ENCODE data around the gene THOC1. TPM values are rescaled to one million over a fixed set of nuclear protein-coding genes. Genes with fewer than 3 reads are reported as not detected.
"Not testable (repeated sequence)": the region's sequence is repeated elsewhere in the genome, so short reads cannot be mapped to it uniquely, and the experiment has no call there.

Gene THOC1
- total RNA-seq, 4 donors from 2014 or later = 34.1 to 109 (median 42.5) TPM

DNA sequence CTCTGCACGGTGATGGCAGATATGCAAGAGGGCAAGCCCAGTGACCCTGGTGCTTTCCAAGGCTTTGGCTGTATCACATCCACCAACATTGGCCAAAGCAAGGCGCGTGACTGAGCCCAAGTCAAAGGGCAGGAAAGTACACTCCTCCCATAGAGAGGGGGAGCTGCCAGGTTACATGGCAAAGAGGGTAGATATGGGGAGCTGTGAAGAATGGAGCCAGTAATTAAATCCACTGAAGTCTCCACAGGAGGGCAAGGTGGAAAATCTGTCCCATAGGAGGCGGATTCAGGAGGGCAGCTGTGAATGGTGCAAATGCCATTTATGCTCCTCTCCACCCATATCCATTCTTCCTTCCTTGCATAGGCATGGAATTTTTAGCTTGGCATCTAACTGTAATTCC is 44.6 kb upstream of the THOC1 start:
- no peak for TF ChIP-seq POLR2A (IDR thresholded peaks at IDR 0.05)
- TF ChIP-seq POLR2AphosphoS5 (IDR thresholded peaks at IDR 0.05) = no peak
- TF ChIP-seq, protein P1, sequence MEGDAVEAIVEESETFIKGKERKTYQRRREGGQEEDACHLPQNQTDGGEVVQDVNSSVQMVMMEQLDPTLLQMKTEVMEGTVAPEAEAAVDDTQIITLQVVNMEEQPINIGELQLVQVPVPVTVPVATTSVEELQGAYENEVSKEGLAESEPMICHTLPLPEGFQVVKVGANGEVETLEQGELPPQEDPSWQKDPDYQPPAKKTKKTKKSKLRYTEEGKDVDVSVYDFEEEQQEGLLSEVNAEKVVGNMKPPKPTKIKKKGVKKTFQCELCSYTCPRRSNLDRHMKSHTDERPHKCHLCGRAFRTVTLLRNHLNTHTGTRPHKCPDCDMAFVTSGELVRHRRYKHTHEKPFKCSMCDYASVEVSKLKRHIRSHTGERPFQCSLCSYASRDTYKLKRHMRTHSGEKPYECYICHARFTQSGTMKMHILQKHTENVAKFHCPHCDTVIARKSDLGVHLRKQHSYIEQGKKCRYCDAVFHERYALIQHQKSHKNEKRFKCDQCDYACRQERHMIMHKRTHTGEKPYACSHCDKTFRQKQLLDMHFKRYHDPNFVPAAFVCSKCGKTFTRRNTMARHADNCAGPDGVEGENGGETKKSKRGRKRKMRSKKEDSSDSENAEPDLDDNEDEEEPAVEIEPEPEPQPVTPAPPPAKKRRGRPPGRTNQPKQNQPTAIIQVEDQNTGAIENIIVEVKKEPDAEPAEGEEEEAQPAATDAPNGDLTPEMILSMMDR (IDR thresholded peaks at IDR 0.05) = no peak
- TF ChIP-seq EP300 (IDR thresholded peaks at IDR 0.05; ENCODE audit: low read depth) = no peak
- Histone ChIP-seq H3K27me3 (no peaks in the 10 kb centered on the region), H3K36me3 (no peaks in the 10 kb centered on the region), H3K4me3 (no peak overlapping the region), H3K4me1 (no peaks in the 10 kb centered on the region), H3K9me3 (no peaks in the 10 kb centered on the region), H3K27ac (no peak overlapping the region)
- WGBS, 2 donors (ENCODE audit: low coverage in 1 of 2) = 62% methylated on average over 4 of the region's 4 CpGs; no CpG with 5 or more reads in 1 of the 2 donors
- intact Hi-C loops (cut with DNase I; ENCODE audit: low total_unique reads) (no loop called here), in situ Hi-C loops (cut with MboI; ENCODE audit: low pct_ligation_motif_present in 1 of 4, low pct_unique_long_range_greater_than_20kb in 1 of 4, low sequenced_read_pairs in 3 of 4) (no loop called here)
- no peak for DNase-seq

DNA sequence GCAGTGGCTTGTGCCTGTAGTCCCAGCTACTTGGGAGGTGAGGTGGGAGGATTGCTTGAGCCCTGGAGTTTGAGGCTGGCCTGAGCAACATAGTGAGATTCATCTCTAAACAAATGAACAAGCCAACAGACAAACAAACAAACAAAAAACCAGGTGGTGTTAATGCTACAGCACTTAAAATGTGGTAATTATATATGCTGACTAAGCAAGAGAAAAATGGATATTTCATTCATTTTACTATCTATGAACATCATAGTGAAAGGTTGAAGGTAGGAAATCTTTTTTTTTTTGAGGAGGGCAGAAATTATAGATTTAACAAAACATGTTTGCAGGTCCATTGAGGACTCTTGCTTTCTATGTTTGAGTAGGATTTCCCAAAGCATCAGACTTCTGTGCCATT is 42.2 kb upstream of the THOC1 start:
- no peak overlapping the region for H3K27ac ChIP-seq
- no peaks in the 10 kb centered on the region for H3K27me3 ChIP-seq
- no peak overlapping the region for H3K4me3 ChIP-seq
- H3K36me3 ChIP-seq = no peaks in the 10 kb centered on the region
- intact Hi-C loops (cut with DNase I; ENCODE audit: low total_unique reads) (no loop called here), in situ Hi-C loops (cut with MboI; ENCODE audit: low pct_ligation_motif_present in 1 of 4, low pct_unique_long_range_greater_than_20kb in 1 of 4, low sequenced_read_pairs in 3 of 4) (no loop called here)
- no peaks in the 10 kb centered on the region for H3K4me1 ChIP-seq
- TF ChIP-seq, protein P1 (IDR thresholded peaks at IDR 0.05) = no peak
- no peak for TF ChIP-seq EP300 (IDR thresholded peaks at IDR 0.05; ENCODE audit: low read depth)
- TF ChIP-seq POLR2A (IDR thresholded peaks at IDR 0.05) = no peak
- TF ChIP-seq POLR2AphosphoS5 (IDR thresholded peaks at IDR 0.05) = no peak
- H3K9me3 ChIP-seq = no peaks in the 10 kb centered on the region
- no peak for DNase-seq

DNA sequence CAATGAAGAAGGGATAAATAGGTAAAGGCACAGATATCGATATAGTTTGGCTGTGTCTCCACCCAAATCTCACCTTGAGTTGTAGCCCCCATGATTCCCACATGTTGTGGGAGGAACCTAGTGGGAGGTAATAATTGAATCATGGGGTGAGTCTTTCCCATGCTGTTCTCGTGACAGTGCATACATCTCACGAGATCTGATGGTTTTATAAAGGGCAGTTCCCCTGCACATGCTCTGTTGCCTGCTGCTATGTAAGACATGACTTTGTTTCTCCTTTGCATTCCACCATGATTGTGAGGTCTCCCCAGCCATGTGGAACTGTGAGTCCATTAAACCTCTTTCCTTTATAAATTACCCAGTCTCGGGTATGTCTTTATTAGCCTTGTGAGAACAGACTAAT is 40.2 kb upstream of the THOC1 start:
- H3K4me3 ChIP-seq; in situ Hi-C loops (cut with MboI; ENCODE audit: low pct_ligation_motif_present in 1 of 4, low pct_unique_long_range_greater_than_20kb in 1 of 4, low sequenced_read_pairs in 3 of 4); intact Hi-C loops (cut with DNase I; ENCODE audit: low total_unique reads); DNase-seq; H3K27me3 ChIP-seq; H3K4me1 ChIP-seq; H3K27ac ChIP-seq; H3K9me3 ChIP-seq; H3K36me3 ChIP-seq: not testable (repeated sequence)
- 86 to 91% methylated on average over 2 to 4 of the region's 4 CpGs for WGBS, 2 donors (ENCODE audit: low coverage in 1 of 2)

DNA sequence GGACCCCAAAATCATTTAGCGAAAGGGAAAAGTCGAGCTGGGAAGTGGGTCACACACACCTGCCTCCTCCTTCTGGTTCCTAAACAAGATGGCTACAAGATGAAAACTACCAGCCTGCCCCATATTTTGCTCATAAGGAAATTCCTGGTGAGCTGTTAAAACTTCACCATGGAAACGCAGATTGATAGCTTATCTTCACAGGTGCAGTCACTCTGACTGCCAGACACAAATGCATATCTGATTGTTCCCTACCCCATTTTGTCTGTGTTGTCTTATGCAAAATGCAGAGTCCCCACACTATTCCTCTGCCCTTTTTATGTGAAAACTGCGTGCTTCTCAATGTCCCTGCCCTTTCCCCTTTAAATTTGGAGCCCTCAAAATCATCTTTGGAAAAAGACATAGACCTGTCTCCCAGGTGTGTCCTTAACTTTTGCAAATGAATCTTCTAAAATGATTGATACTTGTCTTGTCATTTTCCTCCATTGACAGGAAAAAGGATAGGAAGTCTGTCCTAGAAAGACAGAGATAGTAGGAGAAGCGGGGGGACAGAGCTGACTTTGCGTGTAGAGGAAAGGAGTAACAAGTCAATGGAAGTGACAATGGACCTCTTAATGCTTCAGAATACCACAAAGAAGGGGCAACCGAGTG is 38.9 kb upstream of the THOC1 start:
- intact Hi-C loops (cut with DNase I; ENCODE audit: low total_unique reads) (no loop called here), in situ Hi-C loops (cut with MboI; ENCODE audit: low pct_ligation_motif_present in 1 of 4, low pct_unique_long_range_greater_than_20kb in 1 of 4, low sequenced_read_pairs in 3 of 4) (no loop called here)
- no peak for TF ChIP-seq POLR2AphosphoS5 (IDR thresholded peaks at IDR 0.05)
- TF ChIP-seq POLR2A (IDR thresholded peaks at IDR 0.05) = no peak
- TF ChIP-seq EP300 (IDR thresholded peaks at IDR 0.05; ENCODE audit: low read depth) = no peak
- TF ChIP-seq, protein P1 (IDR thresholded peaks at IDR 0.05) = no peak
- Histone ChIP-seq H3K27me3 (no peaks in the 10 kb centered on the region), H3K4me3 (no peak overlapping the region), H3K36me3 (no peaks in the 10 kb centered on the region), H3K27ac (no peak overlapping the region), H3K4me1 (no peaks in the 10 kb centered on the region), H3K9me3 (no peaks in the 10 kb centered on the region)
- 71 to 78% methylated on average over 7 of the region's 7 CpGs for WGBS, 2 donors (ENCODE audit: low coverage in 1 of 2)
- no peak for DNase-seq

DNA sequence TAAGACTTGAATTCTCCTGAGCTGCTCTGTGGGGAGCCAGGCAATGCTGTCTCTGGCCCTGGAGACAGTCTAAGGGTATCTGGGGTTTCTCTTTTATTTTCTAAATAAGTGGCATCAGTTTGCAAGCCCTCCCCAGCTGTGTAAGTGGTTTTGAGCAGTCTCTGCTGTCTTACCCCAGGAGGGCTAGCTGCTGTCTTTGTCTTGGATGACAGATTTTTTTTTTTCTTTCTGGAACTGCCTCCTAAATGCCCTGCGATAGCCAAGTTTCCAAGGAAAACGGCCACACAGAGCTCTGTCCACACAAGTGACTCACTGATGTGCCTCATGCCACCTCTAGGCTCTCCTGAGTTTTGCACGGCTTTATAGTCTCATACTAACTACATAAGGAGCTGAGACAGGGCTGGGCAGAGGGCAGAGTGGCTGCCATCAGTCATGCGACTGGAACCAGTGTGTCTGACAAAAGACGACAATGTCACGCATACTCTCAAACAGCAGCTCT is 37.2 kb upstream of the THOC1 start:
- Histone ChIP-seq H3K27ac (no peak overlapping the region), H3K4me3 (no peak overlapping the region), H3K4me1 (no peaks in the 10 kb centered on the region), H3K36me3 (no peaks in the 10 kb centered on the region), H3K9me3 (no peaks in the 10 kb centered on the region), H3K27me3 (no peaks in the 10 kb centered on the region)
- DNase-seq = no peak
- TF ChIP-seq POLR2A (IDR thresholded peaks at IDR 0.05) = no peak
- TF ChIP-seq POLR2AphosphoS5 (IDR thresholded peaks at IDR 0.05) = no peak
- TF ChIP-seq, protein P1 (IDR thresholded peaks at IDR 0.05) = no peak
- TF ChIP-seq EP300 (IDR thresholded peaks at IDR 0.05; ENCODE audit: low read depth) = no peak
- 73 to 80% methylated on average over 1 to 6 of the region's 6 CpGs for WGBS, 2 donors (ENCODE audit: low coverage in 1 of 2)
- in situ Hi-C loops (cut with MboI; ENCODE audit: low pct_ligation_motif_present in 1 of 4, low pct_unique_long_range_greater_than_20kb in 1 of 4, low sequenced_read_pairs in 3 of 4) = no loop called here
- intact Hi-C loops (cut with DNase I; ENCODE audit: low total_unique reads) = no loop called here

All from transverse colon (tissue), 4 donors.